ENCODE data around the gene UBE2G2.
A peak's percentile ranks its signal among the peaks of the same experiment; 100 is the strongest.

UBE2G2 gene

GRCh38 chr21:44801468-44802395 is at the start of gene UBE2G2:
Gene UBE2G2, minus strand, starts transcription at chr21:44801820. Its CDS starts 72 bp downstream, at chr21:44801748.
- DNase-seq, result peak; percentile 81

- no peak for DNase-seq
Observed at GRCh38 chr21:44850905-44851657, 49.5 kb upstream of the UBE2G2 start.

GRCh38 chr21:44850208-44850800 is 48.7 kb upstream of the UBE2G2 start:
- no peak for DNase-seq

GRCh38 chr21:44849616-44850130 is 48.1 kb upstream of the UBE2G2 start:
- DNase-seq, result no peak

GRCh38 chr21:44848821-44849521 is 47.4 kb upstream of the UBE2G2 start:
- DNase-seq, result no peak

- DNase-seq, result no peak
Observed at GRCh38 chr21:44847261-44848056, 45.8 kb upstream of the UBE2G2 start.

GRCh38 chr21:44846485-44847260 is 45.1 kb upstream of the UBE2G2 start:
- peak; percentile 76 for DNase-seq

GRCh38 chr21:44846224-44846484 is 44.5 kb upstream of the UBE2G2 start:
- no peak for DNase-seq

- peak; percentile 81 for DNase-seq
Observed at GRCh38 chr21:44845418-44846223, 44.0 kb upstream of the UBE2G2 start.

- DNase-seq, result no peak
Observed at GRCh38 chr21:44844256-44844655, 42.6 kb upstream of the UBE2G2 start.

GRCh38 chr21:44842721-44843445 is 41.3 kb upstream of the UBE2G2 start:
- DNase-seq, result no peak

GRCh38 chr21:44842087-44842486 is 40.5 kb upstream of the UBE2G2 start:
- no peak for DNase-seq

GRCh38 chr21:44840771-44841170 is 39.2 kb upstream of the UBE2G2 start:
- no peak for DNase-seq

GRCh38 chr21:44838951-44839350 is 37.3 kb upstream of the UBE2G2 start:
- DNase-seq, result no peak

- peak; percentile 25 for DNase-seq
Observed at GRCh38 chr21:44838039-44838895, 36.6 kb upstream of the UBE2G2 start.

- no peak for DNase-seq
Observed at GRCh38 chr21:44837537-44837936, 35.9 kb upstream of the UBE2G2 start.

- peak; percentile 22 for DNase-seq
Observed at GRCh38 chr21:44836666-44837471, 35.2 kb upstream of the UBE2G2 start.

GRCh38 chr21:44836349-44836665 is 34.7 kb upstream of the UBE2G2 start:
- DNase-seq, result no peak

Data from hematopoietic multipotent progenitor cell treated with erythropoietin and hydrocortisone succinate and interleukin-3 and kit ligand, for 8 days (in vitro differentiated cells).